Measurements from ENCODE around the gene FOXA3.

DNA sequence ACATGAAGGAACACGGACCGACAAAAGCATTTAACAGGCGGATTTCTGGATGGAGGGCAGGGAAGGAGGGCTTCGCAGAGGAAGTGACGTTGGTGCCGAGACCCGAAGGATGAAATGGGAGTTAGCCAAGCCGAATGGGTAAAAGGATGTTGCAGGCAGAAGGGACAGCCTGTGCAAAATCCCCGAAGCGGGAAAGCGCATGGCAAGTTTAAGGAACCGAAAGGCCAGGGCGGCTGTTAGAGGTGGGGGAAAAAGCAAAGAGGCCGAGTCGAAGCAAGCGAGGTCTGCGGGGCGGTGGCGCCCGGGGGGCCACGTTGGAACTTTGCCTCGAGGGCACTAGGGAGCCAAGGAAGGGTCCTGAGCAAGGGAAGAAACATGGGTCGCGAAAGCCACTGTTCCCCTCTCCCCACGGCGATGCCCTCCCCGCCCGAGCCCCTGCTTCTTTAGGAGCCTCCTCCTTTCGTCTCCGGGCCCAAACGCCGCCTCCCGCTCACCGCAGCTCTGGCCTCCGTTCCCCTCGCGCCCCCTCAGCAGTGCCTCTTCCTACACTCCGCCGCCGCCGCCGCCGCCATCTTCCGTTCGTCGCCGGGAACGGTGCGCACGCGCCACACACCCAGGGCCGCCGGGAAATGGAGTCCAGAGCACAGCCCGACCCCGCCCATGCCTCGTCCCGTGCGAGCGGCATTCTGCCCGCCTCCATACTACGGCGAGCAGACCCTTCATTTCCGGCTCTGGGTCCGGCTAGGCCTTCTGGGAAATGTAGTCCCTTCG, 1.4 kb upstream of the FOXA3 start, which contains the start of gene SYMPK:
- TF ChIP-seq POLR2AphosphoS5 (IDR thresholded peaks at IDR 0.05) (peak; percentile 68 to 96 (median 88)), POLR2A (IDR thresholded peaks at IDR 0.05) (no peak), EP300 (IDR thresholded peaks at IDR 0.05) (no peak)
- TF ChIP-seq, protein P1, sequence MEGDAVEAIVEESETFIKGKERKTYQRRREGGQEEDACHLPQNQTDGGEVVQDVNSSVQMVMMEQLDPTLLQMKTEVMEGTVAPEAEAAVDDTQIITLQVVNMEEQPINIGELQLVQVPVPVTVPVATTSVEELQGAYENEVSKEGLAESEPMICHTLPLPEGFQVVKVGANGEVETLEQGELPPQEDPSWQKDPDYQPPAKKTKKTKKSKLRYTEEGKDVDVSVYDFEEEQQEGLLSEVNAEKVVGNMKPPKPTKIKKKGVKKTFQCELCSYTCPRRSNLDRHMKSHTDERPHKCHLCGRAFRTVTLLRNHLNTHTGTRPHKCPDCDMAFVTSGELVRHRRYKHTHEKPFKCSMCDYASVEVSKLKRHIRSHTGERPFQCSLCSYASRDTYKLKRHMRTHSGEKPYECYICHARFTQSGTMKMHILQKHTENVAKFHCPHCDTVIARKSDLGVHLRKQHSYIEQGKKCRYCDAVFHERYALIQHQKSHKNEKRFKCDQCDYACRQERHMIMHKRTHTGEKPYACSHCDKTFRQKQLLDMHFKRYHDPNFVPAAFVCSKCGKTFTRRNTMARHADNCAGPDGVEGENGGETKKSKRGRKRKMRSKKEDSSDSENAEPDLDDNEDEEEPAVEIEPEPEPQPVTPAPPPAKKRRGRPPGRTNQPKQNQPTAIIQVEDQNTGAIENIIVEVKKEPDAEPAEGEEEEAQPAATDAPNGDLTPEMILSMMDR (IDR thresholded peaks at IDR 0.05): peak in 1 of 7 experiments; percentile 11
